NCI-H2171 treated with DMSO at 0.1 percent for 48 hours (cell line): Measurements from ENCODE around the gene TSPAN4.

Experiments
- DNase-seq: peaks from one replicate; lab custom pipeline; 2025; lab: John Stamatoyannopoulos, UW

TSPAN4 gene

GRCh38 chr11:865462-866430, 23.1 kb downstream of the TSPAN4 start:
- DNase-seq = no peak

- no peak for DNase-seq
Observed at GRCh38 chr11:866481-866880, 23.8 kb downstream of the TSPAN4 start.

GRCh38 chr11:867856-868358, 25.3 kb downstream of the TSPAN4 start:
- DNase-seq = no peak

GRCh38 chr11:868394-868793, 25.7 kb downstream of the TSPAN4 start:
- no peak for DNase-seq

- DNase-seq = no peak
Observed at GRCh38 chr11:868802-869201, 26.1 kb downstream of the TSPAN4 start.

GRCh38 chr11:869399-870126, 26.9 kb downstream of the TSPAN4 start:
- DNase-seq = no peak

GRCh38 chr11:870127-870413, 27.4 kb downstream of the TSPAN4 start:
- DNase-seq = no peak

GRCh38 chr11:870418-870817, 27.8 kb downstream of the TSPAN4 start:
- no peak for DNase-seq

GRCh38 chr11:871472-871871, 28.8 kb downstream of the TSPAN4 start:
- no peak for DNase-seq

GRCh38 chr11:872799-873198, 30.1 kb downstream of the TSPAN4 start:
- DNase-seq = no peak

GRCh38 chr11:873706-874105, 31.1 kb downstream of the TSPAN4 start:
- DNase-seq = no peak

- no peak for DNase-seq
Observed at GRCh38 chr11:875203-875602, 32.6 kb downstream of the TSPAN4 start.

- peak; percentile 67 for DNase-seq
Observed at GRCh38 chr11:875769-876301, 33.2 kb downstream of the TSPAN4 start.

- peak; percentile 62 for DNase-seq
Observed at GRCh38 chr11:876545-876944, 33.9 kb downstream of the TSPAN4 start.

- no peak for DNase-seq
Observed at GRCh38 chr11:877565-877964, 34.9 kb downstream of the TSPAN4 start.

- no peak for DNase-seq
Observed at GRCh38 chr11:880447-880846, 37.8 kb downstream of the TSPAN4 start.

- DNase-seq = no peak
Observed at GRCh38 chr11:882596-882995, 39.9 kb downstream of the TSPAN4 start.

- DNase-seq = no peak
Observed at GRCh38 chr11:883527-883926, 40.9 kb downstream of the TSPAN4 start.

- no peak for DNase-seq
Observed at GRCh38 chr11:884578-885070, 42.0 kb downstream of the TSPAN4 start.

- no peak for DNase-seq
Observed at GRCh38 chr11:886568-886967, 43.9 kb downstream of the TSPAN4 start.

GRCh38 chr11:887589-887988, 44.9 kb downstream of the TSPAN4 start:
- DNase-seq = no peak

GRCh38 chr11:888310-889212, 45.9 kb downstream of the TSPAN4 start:
- DNase-seq = peak; percentile 50
